ENCODE data around the gene RAPGEF1.
"Not testable (repeated sequence)": the region's sequence is repeated elsewhere in the genome, so short reads cannot be mapped to it uniquely, and the experiment has no call there.

RAPGEF1 gene

DNA sequence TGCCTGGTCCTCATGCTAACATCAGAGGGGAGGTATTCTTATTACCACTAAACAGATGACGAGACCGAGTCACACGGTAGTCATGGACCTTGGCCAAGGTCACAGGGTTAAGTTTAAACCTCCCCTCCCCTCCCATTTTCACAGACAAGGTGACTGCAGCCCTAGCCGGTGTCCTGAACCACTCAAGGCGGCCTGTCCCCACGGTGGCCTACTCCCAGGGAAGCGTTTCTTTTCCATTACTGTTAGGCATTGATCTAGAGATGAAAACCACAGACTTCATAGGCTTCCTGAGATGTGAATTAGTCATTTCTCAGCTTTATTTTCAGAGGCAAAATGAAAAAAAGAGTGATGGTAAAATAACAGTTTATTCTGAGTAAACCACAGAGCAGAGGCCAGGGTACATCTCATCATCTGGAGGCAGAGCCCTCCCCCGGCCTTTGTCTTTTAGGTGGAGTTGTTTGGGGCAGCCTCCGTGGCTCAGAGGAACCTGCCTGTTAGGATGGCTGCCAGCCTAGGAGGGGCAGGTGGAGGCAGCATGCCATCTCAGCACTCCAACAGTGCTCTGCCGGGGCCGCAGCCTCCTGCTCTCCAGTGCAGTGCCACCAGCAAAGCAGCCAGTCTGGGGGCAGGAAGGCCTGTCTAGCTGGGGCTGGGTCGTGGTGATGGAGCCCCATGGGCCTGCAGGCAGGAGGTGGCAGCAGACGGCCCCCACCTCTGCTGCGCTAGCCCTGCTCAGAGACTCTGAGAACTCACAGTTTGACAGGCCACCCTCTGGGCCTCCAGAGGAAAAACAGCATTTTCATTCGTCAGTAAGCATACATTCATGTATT lies 71.2 kb downstream of the RAPGEF1 start:
- peak in 2 of 14 donors; percentile 41 to 52 for DNase-seq

DNA sequence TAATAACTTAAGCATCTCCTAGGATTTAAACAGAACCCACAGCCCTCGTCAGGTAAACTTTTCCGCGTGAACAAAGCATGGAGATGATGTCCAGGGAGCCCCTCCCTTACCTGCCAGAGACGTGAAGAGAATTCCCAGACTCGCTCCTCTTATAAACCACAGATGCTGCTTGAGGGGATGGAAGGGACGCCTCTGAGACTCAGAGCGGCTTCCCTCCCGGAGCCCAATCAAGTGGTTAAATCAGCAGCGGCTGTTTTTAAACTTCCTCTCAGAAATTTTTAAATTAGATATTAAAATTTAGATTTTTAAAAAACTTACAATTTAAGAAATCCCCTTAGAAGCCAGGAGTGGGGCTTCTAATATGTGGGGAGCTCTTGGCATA lies 71.8 kb downstream of the RAPGEF1 start:
- DNase-seq: no peak

DNA sequence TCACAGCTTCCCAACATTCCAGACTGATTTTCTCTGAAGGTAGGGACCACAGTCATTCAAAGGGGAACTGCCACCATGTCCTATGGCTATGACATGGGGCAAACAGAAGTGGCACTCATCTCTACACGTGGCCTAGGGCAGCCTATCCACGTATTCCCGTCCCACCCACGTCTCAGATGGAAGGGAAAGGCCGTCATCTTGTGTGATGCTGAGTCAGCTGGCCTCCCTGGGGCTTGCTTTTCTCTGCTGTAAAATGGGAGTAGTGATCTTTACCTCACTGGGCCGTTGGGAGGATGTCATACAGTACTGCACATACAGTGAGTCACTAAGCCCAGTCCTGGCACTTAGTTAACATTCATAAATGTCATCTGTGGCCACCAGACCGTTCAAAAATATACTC lies 72.3 kb downstream of the RAPGEF1 start:
- DNase-seq: no peak

DNA sequence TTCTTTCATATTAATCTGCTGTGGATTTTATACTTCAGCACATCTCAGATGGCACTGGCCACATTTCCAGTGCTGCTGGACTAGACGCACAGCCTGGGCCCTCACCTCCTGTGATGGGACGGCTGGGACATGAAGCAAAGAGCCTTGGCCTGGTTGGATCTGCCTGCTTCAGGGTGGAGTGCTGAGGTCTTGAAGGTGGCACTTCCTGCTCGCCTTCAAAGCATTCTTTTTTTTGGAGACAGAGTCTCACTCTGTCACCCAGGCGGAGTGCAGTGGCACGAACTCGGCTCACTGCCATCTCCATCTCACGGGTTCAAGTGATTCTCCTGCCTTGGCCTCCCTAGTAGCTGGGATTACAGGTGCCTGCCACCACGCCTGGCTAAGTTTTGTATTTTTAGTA lies 73.1 kb downstream of the RAPGEF1 start:
- no peak for DNase-seq

DNA sequence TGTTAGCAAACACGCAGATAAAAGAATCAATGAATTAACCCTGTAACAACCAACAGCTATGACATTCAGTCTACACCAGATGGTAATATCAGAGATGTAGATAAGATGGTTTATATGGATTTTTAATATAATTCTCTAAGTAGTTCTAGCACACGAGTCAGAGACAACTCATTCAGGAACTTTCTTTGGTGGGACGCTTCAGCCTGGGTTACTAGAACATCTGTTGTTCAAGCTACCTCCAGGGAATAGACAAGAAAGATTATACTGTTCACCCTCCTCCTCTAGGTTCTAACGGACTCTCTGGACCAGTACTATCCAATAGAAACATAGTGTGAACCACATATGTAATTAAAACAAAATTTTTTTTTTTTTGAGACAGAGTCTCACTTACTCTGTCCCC lies 73.8 kb downstream of the RAPGEF1 start:
- no peak for DNase-seq

DNA sequence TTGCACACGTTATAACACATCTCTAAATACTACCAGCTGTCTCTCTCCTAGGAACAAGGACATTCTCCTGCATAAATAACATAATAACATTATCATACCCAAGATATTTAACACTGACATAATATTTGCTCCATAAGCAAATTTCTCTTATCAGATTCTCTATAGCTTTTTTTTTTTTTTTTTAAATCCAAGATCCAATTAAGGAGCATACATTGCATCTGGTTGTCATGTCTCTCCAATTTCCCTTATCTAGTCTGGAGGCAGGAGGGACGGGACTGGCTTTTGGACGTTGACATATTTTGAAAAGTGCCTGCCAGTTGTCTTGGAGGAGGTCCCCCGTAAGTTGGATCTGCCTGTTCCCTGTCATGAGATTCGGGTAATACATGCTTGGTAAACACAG lies 76.6 kb downstream of the RAPGEF1 start:
- no peak for DNase-seq

DNA sequence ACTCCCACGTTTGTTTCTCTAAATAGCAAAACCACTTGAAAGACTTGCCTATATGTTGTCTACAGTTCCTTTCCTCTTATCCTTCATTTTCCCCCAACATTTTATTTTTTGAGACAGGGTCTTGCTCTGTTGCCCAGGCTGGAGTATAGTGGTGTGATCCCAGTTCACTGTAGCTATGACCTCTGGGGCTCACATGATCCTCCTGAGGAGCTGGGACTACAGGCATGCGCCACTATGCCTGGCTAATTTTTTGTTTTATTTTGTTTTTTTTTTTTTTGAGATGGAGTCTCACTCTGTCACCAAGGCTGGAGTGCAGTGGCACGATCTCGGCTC lies 77.6 kb downstream of the RAPGEF1 start:
- not testable (repeated sequence) for DNase-seq

DNA sequence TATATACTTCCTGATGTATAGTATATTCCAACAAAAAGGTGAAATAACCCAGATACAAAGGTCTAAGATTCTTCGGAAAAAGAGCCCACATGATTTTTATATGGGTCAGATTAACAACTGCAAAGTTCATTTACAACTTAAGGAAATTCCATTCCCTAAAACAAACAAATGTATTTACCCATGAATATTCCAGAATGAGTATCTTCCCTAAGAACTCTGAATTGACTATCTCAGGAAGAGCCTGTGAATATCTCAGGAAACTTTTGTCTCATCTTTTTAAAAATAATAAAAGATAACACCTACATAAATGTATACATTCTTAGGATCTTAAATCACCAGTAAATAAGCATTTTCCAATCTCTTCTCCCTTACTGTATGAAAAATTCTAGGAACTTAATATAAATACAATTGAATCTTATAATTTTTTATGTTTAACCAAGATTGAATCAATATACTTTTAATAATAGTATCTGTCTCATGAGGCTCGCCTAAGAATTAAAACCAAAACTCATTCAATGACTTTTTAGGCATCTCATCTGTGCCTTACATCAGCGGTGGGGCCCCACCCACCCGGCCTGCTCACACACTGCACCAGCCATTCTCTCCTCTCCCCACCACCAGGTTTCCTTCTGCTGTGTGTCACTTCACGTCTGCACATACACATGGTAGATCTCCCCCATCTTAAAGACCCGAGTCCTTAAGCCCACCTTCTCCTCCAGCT lies 78.1 kb downstream of the RAPGEF1 start:
- DNase-seq: no peak

DNA sequence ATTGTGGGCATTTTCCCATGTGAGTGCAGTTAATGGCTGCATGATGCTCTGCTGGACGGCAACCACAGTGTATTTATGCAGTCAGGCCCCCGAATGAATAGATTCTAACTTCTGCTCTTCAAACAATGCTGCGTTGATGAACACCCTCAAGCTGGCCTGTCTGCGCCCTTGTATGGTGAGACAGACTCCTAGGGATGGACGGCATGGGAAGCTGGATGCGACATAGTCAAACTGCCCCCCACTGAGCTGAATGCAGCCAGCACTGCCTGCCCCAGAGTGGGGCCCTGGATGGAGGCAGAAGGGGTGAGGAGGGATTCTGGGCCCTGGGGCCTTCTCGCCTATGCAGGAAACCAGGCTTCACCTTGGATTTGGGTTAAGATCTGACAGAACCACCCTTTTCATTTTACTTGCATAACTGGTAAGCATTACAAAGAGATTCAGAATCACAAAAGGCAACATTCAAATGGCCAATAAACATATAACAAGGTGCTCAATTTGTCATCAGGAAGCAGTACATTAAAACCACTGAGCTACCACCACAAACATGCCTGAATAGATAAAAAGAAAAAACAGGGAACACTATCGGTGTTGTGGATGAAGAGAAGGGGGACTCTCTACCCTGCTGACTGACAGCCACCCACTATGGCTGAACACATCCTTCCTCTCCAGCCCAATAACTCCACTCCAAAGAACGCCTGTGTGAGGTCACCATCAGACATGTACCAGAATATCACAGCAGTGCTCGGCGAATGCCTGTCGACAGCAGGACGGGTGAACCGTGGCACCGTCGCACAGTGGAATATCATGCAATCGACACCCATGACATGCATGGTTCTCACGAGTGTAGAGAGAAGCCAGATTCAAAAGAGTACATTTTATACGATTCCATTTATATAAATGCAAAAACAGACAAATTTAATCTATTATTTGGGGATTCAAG lies 79.1 kb downstream of the RAPGEF1 start:
- peak in 1 of 14 donors; percentile 18 for DNase-seq

DNA sequence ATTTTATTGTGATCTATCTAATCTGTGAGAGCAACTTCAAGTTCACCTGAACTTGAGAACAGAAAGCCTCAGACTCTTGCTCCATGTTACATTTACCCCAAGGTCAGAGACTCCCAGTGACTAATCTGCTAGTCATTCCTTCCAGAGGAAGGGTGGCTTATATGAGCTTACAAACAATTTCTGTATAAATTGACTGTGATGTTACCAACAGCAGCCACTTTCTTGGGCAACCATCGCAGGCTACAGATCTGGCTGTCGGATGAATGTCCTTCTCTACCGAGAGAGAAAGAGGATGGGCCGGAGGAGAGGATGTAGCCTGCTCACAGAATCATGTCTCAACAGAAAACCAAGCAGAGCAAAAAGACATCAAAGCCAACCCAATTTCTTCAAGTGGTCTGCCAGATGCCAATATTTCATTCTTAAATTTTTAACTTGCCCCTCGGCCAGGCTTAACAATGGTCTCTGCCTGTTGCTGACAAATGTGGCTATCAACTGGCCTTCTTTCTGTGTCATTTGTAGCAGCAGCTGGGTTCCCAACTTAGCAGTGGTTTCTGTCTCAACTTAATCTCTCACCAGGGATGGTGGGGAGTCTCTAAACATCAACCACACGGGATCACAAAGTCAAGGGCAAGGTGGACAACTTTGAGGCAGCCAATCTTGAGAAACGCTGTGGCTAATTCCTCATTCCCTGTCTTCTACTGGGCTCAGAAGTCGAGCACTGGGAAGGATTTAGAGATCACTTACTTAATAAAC lies 81.3 kb downstream of the RAPGEF1 start:
- DNase-seq: no peak

DNA sequence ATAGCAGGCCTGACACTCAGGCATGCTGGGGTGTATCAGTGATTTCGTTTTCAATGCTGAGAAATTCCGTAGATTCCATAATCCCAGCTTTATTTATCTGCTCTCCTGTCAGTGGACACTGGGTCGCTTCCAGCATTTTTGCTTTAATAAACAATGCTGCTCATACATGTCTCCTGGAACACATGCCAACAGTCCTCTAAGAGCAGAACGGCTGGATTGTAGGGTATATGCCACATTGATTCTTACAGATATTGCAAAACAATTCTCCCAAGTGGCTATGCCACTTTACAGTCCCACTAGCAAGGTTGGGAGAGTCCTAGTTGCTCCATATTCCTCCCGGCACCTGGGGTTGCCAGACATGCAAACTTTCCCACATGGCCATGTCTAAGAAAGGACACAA lies 81.9 kb downstream of the RAPGEF1 start:
- no peak for DNase-seq

DNA sequence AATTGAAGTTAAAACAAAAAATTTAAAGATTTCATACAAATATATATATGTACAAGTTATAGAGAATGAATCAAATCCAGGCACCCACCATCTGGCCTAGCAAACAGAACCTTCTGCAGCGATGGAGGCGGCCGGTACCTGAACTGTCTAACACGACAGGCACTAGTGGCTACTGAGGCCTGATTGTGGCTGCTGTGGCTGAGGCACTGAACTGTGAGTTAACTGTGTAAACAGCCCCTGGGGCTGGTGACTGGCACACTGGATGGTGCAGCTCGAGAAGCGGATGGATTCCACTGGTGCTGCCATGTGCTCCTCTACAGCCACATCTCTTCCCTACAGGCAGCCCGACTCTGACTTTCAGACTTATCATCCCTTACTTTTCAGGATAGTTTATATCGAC lies 82.4 kb downstream of the RAPGEF1 start:
- no peak for DNase-seq

DNA sequence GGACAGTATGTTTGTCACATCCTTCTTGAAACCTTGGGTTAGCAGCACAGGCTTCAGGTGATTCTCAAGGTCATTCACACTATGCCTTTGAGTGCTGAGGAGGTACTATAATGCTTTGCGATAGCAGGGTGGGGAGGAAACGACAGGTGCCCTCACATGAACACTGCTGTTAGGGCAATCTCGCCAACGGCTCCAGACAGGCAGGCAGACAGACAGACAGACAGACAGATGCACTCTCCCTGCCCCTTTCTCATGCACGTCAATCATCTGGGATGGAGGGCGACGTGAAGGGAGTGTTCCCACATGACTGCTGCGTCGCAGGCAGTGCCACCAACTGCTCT lies 82.9 kb downstream of the RAPGEF1 start:
- no peak for DNase-seq

DNA sequence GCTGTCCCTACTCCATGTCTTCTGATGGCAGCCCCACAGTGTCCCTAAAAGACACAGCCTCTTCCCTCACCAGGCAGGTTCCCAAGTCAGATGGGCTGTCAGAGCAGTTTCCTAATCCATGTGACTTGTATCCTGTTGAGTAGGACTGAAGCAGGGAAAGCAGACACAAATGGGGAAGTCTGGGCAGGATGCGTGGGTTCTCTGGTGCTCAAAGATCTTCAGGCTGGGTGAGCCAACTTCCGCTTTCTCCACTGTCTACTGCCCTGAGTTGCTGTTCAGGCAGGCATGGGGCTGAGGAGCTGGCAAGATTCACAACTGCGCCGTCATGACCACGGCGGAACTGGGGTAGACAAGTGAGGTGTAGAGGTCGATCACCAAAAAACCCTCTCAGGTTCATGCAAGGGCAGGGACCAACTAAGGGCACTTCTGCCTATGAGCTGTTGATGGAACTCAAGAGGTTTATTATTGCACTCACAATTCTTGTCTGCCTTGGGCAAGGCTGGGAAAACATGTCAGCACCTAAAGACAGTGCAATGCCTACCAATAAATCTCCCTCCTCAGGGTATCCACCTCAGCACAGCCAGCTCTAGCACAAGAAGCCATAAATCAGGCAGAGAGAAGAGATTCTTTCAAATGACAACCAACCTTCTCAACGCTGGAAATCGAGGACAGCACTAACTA lies 83.4 kb downstream of the RAPGEF1 start:
- peak in 10 of 14 donors; percentile 38 to 72 (median 56) for DNase-seq

DNA sequence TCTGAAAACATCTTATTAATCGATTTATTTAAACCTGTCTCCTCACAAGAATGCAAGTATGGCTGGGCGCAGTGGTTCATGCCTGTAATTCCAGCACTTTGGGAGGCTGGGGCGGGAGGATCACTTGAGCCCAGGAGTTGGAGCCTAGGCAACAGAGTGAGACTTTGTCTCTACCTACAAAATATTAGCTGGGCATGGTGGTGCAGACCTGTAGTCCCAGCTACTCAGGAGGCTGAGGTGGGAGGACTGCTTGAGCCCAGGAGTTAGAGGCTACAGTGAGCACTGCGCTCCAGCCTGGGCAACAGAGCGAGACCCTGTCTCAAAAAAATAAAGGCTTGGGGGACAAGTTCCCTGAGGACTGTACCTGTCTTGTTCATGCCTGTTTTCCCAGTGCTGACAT lies 85.5 kb downstream of the RAPGEF1 start:
- not testable (repeated sequence) for DNase-seq

DNA sequence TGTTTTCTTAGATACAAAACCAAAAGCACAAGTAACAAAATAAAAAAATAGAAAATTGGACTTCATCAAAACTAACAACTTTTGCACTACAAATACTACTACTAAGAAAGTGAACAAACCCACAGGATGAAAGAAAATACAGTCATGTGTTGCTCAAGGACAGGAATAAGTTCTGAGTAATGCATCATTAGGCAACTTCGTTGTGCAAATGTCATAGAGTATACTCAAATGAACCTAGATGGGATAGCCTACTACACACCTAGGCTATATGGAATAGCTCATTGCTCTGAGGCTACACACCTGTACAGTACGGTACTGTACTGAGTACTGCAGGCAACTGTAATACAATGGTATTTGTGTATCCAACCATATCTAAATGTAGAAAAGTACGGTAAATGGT lies 88.3 kb downstream of the RAPGEF1 start:
- DNase-seq: no peak

DNA sequence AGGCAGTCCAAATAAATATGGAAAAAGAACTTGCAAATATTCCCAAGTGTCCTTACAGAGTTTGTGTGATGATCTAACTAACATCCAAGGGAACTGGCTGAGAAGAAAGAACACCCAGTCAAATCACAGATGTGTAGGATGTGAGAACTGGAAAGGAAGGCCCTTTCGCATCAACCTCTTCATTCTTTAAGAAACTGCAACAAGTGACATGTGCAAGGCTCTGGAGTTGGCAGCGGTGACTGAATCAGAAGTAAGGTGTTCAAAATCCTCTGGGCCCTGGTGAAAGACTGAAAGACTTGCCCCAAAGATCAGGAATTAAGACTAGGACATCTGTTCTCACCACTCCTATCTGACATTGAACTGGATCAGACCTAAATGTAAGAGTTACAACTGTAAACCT lies 88.7 kb downstream of the RAPGEF1 start:
- no peak for DNase-seq

DNA sequence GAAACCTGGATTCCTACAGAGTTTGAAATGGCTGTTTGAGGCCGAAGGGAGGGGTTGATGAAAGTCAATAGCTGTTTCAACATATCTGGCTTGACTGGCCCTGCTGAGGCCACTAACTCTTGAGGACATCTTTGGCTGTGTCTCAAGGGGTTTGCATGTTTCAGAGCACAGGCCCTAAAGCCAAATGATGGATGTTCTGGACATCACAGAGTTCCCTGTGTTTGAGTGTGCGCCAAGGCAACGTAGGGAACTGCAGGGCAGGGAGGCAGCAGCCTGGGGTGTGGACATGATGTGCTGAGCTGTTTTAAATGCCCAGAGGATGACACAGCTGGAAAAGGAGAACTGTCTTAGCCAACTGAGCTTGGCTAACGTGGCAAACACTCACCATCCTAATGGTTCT lies 89.6 kb downstream of the RAPGEF1 start:
- no peak for DNase-seq

DNA sequence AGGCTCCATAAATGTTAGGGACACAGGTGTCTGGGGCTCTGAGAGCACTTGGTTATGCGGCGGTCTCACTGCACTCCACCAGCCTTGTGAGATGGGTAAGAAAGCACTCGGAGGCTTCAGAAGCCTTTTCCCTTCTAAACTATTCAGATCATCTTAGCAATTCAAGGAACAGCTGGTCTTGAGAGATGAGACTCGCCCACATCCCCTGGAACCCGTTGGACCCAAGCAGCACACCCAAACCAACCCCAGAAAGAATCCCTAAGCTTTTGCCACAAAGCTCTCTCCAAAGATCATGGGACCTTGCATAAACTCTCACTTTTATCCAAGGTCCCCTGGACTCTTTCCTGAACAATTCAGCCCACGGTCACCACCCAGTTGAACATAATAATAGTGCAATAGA lies 90.2 kb downstream of the RAPGEF1 start:
- no peak for DNase-seq

DNA sequence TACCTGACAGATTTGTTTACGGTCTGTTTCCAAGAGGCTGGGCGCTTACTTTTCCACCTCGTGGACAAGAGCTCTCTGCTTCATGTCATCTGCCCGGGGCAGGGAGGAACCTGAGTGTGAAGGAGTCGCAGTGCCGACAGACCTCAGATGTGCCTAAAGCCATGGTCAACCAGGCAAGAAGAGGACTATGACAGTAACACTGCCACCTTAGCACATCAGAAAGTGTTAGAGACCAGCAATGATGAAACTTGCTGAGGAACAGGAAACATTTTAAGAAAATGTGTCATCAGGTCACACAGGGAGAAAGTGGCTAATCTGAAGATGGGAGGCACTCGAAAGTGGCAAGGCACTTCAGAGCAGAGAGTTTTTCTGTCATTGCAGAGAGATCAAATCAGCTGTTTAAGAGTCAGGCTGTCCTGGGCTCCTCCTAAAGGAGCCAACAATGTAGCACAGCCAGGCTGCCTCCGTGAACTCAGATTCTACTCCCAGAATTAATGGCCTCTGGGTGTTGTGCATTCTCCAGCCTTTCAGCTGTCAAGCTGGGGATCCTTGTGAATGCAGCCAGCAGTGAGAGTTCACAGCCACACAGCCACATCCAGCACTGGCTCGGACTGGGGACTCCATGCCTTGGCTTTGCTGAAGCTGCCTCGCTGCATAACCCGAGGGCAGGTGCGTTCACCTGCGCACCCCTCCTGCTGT lies 94.6 kb downstream of the RAPGEF1 start:
- no peak for DNase-seq

DNA sequence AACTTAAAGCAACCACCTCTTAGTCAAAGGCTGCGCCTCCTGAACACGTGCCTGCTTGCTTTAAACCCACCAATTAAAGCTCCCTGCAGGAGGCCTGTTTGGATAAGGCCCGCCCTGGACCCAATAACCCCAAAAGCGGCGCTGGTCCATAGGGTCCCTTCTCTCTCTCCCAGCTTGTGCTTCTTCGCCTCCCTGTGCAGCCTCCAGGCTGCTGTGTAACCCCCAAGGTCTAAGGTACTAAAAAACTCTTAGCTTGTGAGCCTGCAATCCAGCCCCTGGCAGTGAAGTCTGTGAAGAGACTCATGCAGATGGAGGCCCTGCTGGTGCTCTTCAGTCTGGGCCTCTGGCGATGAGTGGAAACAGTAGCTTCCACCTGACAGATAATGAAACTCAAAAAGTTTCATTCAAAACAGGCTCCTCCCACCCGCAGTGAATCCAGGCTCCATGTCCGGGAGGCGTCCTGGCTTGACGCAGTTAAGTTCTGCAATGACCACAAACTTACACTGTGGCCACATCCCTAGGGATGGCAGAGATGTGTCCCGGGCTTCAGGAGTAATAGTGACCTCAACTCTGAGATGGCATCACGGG lies 97.3 kb downstream of the RAPGEF1 start:
- DNase-seq: no peak

Data from C1 segment of cervical spinal cord (tissue), 14 donors.